GM21825 (cell line): ENCODE data around the gene TBX2.

ENCODE experiments used
- ATAC-seq: cut with Tn5 transposase; IDR thresholded peaks from one replicate; pipeline ENCODE4 v1.9.1; 2021; ENCODE audit warnings: mild to moderate bottlenecking, moderate library complexity; ENCODE audit not compliant: unreplicated experiment

The TBX2 gene

DNA sequence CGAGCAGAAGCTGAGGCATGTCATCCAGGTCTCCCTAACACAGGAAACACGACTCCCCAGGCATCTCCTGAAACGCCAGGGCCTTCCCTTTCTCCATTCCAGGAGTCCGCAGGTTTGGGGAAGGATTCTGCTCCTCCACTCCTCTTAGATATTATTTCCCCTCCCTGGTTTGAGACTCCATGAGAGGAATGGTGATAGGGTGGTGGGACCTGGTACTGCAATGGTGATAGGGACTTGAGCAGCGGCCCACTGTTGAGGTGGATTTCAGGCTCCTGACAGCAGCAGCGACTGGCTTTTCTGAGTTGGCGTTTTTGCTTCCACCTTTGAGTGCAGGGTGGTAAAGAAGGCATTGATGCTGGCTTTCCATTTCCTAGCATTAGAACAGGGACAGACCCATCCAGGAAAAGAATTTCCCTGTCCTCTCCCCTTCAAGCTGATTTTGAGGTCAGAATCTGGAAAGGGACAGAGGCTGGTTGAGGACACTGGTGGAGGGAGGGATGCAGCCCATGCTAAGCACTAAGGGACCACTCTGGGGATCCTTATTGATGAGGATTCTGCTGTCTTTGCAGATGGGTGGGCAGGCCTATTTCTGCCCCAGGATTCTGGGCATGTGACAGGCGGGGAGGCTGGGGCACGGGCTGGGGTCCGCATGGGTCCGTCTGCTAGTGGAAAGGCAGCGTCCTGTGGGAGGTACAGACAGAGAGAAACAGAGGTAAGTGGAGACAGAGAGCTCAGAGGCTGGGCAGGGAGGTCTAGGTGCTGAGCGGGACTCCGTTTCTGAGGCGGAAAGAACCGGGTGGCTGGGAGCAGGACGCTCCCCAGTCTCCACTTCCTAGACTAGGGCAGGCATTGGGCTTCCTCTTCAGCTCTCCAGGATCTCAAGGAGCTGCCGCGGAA, 51.2 kb downstream of the TBX2 start:
- ATAC-seq, result no peak

DNA sequence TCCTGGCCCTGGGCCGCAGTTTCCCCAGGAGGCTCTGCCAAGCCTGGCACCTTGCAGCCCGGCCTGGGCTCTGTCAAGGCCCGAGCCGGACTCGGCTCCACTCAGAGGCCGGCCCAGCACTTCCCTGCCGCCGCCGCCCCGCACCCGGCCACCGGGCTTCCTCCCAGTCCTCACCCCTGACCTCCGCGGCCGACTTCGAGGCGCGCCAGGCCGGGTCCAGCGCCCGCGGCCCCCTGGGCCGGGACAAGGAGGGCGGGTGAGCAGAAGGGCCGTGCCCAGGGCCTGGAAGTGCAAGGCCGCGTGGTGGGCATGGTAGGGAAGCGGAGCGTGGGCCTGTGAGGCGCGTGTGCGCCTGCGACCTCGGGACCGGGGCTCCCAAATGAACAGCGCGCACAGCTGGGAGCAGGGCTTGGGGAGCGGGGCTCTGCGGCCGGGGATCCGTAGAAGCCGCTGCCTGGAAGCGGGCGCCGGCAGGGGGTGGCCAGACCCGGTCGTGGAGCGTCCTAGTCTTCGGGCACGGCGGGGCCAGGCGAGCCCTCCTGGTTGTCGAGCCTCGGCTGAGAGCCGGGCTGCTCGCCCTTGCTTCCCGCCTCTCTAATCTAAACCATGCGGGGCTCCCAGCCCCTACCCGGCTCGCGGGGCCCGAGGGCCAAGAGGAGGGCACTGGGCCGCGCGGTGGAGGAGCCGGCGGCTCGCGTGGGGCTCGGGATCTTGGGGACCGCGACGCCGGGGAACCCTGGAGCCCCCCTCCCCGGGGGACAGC, 52.1 kb downstream of the TBX2 start:
- ATAC-seq, result no peak

DNA sequence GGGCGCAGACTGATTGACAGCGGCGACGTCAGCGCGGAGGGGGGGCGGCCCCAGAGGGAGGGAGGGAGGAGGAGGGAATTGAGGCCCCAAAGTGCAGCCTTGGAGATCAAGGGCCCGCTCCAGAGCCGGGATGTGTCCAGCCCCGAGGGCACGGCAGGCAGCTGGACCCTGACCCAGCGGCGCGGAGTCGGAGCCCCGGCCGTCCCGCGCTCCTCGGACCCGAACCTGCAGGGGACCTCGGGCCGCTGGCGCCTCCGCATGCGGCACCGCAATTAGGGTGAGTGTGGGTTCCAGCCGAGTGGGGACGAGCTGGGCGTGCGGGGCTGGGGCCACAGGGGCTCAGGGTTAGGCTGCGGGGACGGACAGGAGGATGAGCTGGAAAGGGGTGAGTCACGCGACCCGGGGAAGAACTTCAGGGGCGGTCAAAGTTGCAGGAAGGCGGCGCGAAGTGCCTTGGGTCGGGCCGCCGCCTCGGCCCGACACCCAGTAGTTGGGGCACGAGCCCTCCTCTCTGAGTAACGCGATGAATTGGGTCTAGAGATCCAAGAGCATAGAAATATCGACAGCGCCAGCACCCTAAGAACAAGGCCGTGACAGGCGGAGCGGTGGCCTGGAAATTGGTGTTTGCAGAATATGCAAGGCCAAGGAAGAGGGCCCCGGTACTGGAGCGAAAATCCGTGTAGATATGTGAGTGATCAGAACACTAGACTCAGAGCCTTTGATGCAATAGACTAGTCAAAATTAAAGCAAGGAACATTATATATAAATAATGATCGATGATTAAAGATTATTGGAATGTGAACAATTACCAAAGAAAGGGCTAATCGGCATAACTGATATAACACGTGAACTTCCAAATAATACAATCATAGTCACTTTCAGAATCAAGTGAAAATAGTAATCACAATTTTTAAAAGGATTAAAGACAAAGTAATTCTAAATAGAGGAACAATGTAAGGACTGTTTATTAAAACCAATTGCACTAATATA, 53.0 kb downstream of the TBX2 start, which contains the start of gene TBX4:
Gene TBX4, plus strand, starts transcription at position 122 of the 990 bp plus-strand sequence. CDS start 4,069 bp downstream, outside the sequence.
- ATAC-seq, result no peak

DNA sequence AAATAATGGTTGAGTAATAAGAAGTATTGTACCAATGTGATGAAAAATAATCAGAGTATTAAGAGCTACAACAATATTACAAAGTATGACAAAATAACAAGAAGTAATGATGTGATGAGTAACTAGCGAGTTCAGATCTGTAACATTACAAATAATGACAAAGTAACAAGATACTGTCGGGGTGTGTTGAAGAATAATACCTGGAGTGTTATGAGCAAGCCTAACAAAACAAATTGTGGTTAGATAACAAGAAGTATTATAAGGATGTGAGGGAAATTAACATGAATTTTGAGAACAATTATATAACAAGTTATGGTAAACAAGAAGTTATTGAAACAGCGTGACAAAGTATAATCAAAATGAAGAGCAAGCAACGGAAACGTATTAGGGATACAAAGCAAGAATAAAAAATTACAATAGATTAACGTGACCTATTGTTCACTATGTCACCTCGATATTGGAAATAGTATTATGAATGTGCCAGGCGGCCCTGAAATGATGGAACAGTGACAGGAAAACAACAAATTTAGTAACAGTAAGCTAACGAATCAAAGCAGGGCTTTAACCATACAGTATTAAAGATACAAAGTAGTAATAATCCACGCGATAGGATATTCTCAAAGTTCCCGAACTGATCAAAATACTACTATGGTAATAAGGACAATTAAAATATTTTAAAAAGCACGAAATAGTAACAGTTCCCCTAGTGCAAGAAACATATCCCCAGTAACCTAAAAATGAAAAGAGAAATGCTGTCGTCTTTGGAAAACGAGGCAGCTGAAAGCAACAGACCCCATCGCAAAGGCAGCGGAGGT, 54.1 kb downstream of the TBX2 start:
- ATAC-seq, result no peak

DNA sequence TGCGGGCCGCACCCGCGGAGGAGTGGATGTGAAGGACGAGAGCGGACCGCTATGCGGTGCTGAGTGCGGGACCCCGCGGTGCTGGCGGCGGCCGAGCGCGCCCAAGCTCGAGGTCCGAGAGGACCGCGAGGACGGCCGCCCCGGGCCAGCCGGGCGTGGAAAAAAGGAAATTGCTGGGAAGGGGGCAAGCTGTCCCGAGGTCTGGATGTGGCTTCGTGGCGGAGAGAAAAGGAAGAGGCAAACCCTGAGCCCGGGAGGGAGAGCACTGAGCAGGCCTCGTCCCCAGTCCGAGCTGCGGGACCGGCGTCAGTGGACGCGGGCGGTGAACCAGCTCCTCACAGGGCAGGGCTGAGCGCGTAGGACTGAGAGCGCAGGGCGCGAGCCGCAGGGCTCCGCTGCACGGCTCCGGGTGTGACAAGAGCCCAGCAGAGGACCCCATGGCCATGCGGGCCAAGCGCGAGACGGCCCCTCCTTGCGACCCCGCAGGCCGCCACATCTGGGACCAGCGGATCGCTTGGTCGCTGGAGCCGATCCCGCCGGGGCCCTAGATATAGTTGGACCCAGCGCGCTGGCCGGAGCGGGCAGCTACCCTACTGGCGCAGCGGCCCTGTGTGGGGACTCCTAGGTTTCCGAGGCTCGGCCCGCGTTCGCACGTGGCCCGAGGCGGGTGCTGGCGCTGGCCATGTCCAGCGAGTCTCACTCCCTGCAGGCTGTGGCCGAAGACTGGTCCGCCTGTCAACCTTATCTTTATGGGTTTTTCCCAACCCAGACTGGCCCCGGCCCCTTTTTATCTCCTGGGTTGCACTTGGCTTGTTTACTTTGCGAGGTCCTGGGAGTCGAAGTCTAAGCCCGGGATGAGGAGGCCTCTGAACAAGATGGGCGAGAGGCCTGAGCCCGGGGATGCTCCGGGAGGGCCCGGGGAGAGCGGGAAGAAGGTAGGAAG, 55.0 kb downstream of the TBX2 start:
- no peak for ATAC-seq

DNA sequence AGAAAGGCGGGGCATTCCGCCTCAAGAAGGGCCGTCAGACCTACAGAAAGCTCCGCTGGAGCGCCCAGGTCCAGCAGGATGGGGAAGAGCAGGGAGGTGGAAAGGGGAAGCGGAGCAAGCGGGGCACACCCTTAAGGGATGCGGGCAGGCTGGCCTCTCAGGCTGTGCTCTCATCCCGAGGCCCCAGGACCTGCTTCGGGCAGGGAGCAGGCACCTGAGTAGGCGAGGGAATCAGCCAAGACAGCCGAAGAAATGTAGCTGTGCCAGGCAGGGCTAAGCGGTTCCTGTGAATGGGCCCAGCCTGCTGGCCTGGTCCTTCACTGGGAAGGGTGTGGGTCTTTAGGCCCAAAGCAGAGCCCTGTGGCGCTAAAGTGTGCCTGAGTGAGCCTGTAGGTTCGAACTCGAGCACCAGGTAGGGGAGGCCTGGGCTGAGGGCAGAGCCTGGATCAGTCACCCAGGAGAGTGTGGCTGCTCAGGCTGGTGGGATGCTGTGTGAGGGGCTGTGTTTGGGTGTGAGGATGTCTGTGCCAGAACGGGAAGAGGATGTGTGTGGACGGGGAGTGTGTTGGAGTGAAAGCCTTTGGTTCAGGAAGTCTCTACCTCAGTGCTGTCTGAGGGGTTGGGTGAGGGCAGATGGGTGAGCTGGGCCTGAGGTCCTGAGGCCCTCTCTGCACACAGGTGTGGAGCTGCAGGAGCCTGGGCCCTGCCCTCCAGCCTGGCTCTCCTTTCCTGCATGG, 55.8 kb downstream of the TBX2 start:
- no peak for ATAC-seq

DNA sequence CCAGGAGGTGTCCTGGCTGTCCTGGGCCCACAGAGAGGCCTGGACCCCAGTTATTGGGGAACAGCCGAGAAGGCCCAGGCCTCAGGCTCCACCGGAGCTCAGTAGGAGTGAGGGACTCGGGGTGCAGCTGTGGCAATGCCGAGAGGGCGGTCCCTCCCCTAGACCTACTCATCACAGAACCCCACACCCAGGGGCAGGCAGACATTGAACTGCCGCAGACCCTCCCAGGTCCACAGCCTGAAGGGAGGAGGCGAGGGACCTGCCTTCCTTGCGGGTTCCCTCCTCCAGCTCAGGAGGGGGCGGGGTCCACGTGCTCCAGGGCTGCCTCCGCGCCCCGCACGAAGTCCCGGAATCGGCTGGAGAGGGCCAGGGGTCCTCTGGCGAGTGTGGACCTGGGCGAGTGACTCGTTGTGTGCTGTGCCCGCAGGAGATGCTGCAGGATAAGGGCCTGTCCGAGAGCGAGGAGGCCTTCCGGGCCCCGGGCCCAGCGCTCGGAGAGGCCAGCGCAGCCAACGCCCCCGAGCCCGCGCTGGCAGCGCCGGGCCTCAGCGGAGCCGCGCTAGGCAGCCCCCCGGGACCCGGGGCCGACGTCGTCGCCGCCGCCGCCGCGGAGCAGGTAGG, 56.5 kb downstream of the TBX2 start:
- no peak for ATAC-seq

DNA sequence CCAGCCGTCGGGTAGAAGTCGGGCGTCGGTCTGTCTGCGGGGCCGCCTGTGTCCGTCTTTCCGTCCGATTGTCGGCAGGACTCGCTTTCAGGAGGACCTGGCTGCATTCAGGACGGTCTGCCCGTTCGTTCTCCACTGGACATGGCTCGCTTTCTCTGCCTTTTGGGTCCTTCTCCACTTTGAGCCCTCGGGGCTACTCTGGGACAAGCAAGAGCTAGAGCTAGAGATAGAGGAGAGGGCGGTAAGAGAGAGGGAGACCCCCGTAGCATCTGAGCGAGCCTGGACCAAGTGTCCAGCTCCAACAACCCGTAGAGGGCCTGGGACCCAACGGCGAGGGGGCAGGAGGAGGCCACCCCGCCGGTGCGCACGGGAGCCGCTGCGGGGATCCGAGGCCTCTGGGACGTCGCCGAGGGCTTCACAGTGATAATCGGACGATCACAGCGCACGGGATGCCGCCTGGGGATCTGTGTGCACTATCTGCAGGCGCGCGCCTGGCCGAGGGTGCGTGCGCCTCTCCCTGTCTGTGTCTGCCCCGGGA, 57.1 kb downstream of the TBX2 start:
- no peak for ATAC-seq

DNA sequence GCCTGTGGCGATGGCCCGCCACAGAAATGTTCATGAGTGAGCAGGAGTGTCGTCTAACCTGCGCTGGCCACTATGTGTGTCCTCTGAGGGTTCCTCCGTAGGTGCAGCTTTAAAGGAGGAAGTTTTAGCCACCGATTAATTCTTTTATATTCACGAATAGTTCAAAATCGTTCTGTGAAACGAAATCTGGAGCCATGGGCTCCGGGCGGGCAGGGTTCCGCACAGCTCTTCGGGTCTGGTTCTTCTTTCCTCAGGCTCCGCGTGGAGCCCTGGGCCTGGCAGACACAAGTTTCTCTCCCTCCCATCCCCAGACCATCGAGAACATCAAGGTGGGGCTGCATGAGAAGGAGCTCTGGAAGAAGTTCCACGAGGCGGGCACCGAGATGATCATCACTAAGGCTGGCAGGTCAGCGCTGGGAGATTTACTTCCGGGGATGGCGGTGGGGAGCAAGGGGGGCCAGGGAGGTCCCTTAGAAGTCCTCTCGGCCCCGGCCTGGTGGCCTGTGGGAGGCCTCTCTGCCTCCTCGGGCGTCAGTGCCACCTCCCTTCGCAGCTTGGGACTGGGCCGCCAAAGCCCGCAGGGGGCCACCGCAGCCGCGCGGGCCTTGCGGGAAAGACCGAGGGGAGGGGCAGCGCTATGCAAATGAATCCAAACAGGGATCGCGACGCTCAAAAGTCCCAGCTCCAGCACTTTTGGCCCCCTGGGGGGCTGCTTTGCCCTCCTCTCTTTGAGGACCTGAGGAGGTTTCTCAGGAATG, 57.8 kb downstream of the TBX2 start:
- no peak for ATAC-seq

DNA sequence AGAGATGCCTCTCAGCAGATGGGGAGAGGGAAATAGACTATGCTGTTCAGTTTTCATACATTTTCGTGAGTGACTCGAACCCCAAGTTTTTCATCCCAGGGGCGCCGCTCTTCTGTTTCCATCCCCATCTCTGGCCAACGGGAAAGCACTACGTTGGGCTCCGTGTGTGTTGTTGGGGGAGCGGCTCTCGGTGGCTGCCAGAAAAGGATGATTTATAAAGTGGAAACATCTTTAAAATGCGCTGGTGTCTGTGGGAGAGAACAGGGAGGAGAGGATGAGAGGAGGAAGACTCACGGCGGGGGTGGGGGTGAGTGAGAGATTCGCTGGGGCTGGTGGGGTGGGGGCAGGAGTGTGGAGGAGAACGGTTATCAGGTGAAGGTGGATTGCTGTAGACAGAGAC, 58.4 kb downstream of the TBX2 start:
- ATAC-seq, result no peak

DNA sequence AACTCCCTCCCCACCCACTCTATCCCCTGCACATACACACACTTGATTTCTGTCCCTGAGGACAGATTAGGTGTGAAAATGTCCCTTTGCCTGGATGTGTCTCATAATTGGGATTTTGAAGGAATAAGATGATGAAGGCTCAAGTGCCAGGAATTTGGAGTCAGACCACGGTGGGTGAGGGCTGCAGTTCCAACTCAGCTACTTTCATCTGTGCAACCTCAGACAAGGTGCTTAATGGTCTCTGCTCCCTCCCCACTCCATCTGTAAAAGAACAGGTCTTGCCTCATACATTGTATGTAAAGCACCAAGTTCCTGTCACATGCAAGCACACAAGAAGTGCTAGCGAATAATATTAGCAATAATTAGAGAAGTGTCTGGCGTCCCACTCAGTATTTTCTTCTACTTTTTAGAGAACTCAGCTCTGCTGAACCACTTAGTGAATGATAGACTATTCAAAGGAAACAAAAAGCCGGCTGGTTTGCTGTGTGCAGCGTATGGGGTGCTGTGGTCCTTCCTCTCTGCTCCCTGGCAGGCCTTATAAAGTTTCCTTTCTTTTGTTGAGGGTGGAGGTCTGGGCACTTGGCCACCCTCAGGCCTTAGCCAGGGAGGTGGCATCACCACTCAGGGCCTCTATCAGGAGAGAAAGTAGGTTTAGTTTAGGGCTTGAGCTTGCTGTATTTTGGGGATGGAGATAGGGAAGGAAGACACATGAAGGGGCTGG, 58.9 kb downstream of the TBX2 start:
- ATAC-seq, result no peak
